GM03348 (cell line): ENCODE measurements around the gene UTS2R.
A peak's percentile ranks its signal among the peaks of the same experiment; 100 is the strongest.
"Not testable (repeated sequence)": the region's sequence is repeated elsewhere in the genome, so short reads cannot be mapped to it uniquely, and the experiment has no call there.

Experiments used
- DNase-seq: peaks from one replicate; pipeline ENCODE4 v3.0.0; 2012; ENCODE audit warnings: low spot score

UTS2R gene

GRCh38 chr17:82334204-82334621 lies 37.4 kb upstream of the UTS2R start:
- no peak for DNase-seq

GRCh38 chr17:82334622-82335394 lies 36.8 kb upstream of the UTS2R start:
- peak; percentile 46 for DNase-seq

GRCh38 chr17:82338858-82339633 lies 32.5 kb upstream of the UTS2R start:
- peak; percentile 88 for DNase-seq

GRCh38 chr17:82339634-82340580 lies 31.7 kb upstream of the UTS2R start:
- no peak for DNase-seq

- no peak for DNase-seq
Measured at GRCh38 chr17:82342361-82343079, 29.0 kb upstream of the UTS2R start.

GRCh38 chr17:82343560-82343959 lies 28.0 kb upstream of the UTS2R start:
- DNase-seq, result no peak

- no peak for DNase-seq
Measured at GRCh38 chr17:82344175-82344907, 27.2 kb upstream of the UTS2R start.

- no peak for DNase-seq
Measured at GRCh38 chr17:82345151-82345976, 26.2 kb upstream of the UTS2R start.

GRCh38 chr17:82346342-82347300 lies 24.9 kb upstream of the UTS2R start:
- no peak for DNase-seq

GRCh38 chr17:82347994-82348393 lies 23.6 kb upstream of the UTS2R start:
- not testable (repeated sequence) for DNase-seq

GRCh38 chr17:82348434-82348833 lies 23.1 kb upstream of the UTS2R start:
- no peak for DNase-seq

GRCh38 chr17:82348866-82349265 lies 22.7 kb upstream of the UTS2R start:
- DNase-seq, result no peak

- DNase-seq, result peak; percentile 76
Measured at GRCh38 chr17:82349287-82349701, 22.3 kb upstream of the UTS2R start.

GRCh38 chr17:82350182-82351030 lies 21.2 kb upstream of the UTS2R start:
- no peak for DNase-seq

- DNase-seq, result no peak
Measured at GRCh38 chr17:82351254-82351712, 20.3 kb upstream of the UTS2R start.

GRCh38 chr17:82351713-82352488 lies 19.7 kb upstream of the UTS2R start:
- DNase-seq, result peak; percentile 90

- DNase-seq, result no peak
Measured at GRCh38 chr17:82353484-82353883, 18.1 kb upstream of the UTS2R start.
